ENCODE measurements around the gene SLC7A8.

Gene SLC7A8

GRCh38 chr14:23104591-23105347 is 78.7 kb downstream of the SLC7A8 start, which contains the start of gene CIROP:
TSS of gene CIROP (minus strand) at chr14:23104989. CDS start at chr14:23104920, 69 bp downstream.
- H3K4me3 ChIP-seq (ENCODE audit: low read depth, low read length): no peak within 1 kb of the TSS
- no peak for DNase-seq (ENCODE audit: low read depth)

GRCh38 chr14:23104070-23104590 is 79.3 kb downstream of the SLC7A8 start:
- TF ChIP-seq, protein P1, sequence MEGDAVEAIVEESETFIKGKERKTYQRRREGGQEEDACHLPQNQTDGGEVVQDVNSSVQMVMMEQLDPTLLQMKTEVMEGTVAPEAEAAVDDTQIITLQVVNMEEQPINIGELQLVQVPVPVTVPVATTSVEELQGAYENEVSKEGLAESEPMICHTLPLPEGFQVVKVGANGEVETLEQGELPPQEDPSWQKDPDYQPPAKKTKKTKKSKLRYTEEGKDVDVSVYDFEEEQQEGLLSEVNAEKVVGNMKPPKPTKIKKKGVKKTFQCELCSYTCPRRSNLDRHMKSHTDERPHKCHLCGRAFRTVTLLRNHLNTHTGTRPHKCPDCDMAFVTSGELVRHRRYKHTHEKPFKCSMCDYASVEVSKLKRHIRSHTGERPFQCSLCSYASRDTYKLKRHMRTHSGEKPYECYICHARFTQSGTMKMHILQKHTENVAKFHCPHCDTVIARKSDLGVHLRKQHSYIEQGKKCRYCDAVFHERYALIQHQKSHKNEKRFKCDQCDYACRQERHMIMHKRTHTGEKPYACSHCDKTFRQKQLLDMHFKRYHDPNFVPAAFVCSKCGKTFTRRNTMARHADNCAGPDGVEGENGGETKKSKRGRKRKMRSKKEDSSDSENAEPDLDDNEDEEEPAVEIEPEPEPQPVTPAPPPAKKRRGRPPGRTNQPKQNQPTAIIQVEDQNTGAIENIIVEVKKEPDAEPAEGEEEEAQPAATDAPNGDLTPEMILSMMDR (IDR thresholded peaks at IDR 0.05; ENCODE audit: control insufficient read depth, extremely low read depth, insufficient read depth): no peak
- DNase-seq (ENCODE audit: low read depth): no peak
- H3K4me3 ChIP-seq (ENCODE audit: low read depth, low read length): no peak overlapping the region

More at GRCh38 chr14:23104591-23105347, 78.7 kb downstream of the SLC7A8 start, which contains the start of gene CIROP:
- TF ChIP-seq, protein P1 (IDR thresholded peaks at IDR 0.05; ENCODE audit: control insufficient read depth, extremely low read depth, insufficient read depth): no peak

GRCh38 chr14:23103581-23103980 is 79.9 kb downstream of the SLC7A8 start:
- TF ChIP-seq, protein P1 (IDR thresholded peaks at IDR 0.05; ENCODE audit: control insufficient read depth, extremely low read depth, insufficient read depth): no peak
- no peak for DNase-seq (ENCODE audit: low read depth)
- H3K4me3 ChIP-seq (ENCODE audit: low read depth, low read length): no peak overlapping the region

DNA sequence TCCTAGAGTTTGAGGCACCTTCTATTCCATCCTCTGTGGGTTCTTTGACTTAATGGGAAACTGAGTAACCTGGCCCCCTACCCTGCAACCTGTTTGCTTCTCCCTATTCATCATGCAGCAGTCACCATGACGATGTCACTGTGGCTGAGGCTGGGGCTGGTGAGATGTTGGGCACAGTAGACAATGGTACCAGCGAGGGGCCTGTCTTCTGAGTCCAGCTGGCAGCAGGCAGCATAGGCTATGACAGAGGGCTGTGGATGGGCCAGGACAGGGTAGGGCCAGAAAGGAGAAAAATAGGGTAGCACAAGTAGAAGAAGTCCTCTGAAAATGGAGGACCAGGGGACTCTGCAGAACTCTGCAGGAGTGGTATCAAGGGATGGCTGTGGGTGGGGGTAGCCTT is 80.7 kb downstream of the SLC7A8 start:
- no peak for DNase-seq (ENCODE audit: low read depth)
- H3K4me3 ChIP-seq (ENCODE audit: low read depth, low read length): no peak overlapping the region
- TF ChIP-seq, protein P1 (IDR thresholded peaks at IDR 0.05; ENCODE audit: control insufficient read depth, extremely low read depth, insufficient read depth): no peak

DNA sequence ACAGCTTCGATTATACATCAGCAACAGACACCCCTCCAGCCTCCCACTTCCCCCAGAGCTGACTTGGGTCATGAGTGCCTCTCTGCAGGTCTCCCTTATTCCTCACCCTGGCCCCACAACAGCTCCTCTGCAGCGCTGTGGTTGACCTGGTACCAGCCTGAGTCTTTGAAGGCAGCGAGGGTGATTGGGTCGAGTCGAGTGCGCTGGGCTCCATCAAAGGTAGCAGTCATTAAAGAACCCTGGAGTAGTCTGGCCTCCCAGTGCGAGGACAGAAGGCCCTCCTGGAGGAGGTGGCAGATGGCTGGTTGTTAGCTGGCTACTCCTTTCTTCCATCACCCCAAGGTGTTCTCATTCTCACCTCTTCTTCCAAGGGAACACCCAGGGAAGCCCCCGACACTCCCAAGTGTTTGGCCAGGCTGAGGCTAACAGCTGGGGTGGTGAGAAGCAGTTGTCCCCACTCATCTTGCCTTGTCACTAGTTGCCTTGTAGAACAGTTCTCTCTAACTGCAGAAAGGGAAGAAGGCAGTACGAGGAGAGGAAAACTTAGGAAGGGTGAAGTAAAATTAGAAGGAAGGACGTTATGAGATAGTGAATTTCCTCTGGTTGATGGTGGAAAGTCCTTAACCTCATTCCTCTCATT is 81.4 kb downstream of the SLC7A8 start:
- DNase-seq (ENCODE audit: low read depth): no peak
- no peak overlapping the region for H3K4me3 ChIP-seq (ENCODE audit: low read depth, low read length)
- TF ChIP-seq, protein P1 (IDR thresholded peaks at IDR 0.05; ENCODE audit: control insufficient read depth, extremely low read depth, insufficient read depth): no peak

GRCh38 chr14:23101213-23101970 is 82.1 kb downstream of the SLC7A8 start:
- H3K4me3 ChIP-seq (ENCODE audit: low read depth, low read length): no peak overlapping the region
- TF ChIP-seq, protein P1 (IDR thresholded peaks at IDR 0.05; ENCODE audit: control insufficient read depth, extremely low read depth, insufficient read depth): no peak
- no peak for DNase-seq (ENCODE audit: low read depth)

All from LNCaP clone FGC (cell line).